Activated CD8-positive, alpha-beta memory T cell treated with anti-CD3 and anti-CD28 coated beads, Interleukin-2, amount 50 U/mL, for 1 hour (primary cell): ENCODE results near the gene OR6C76.
"Not testable (repeated sequence)": the region's sequence is repeated elsewhere in the genome, so short reads cannot be mapped to it uniquely, and the experiment has no call there.

Source experiments
- DNase-seq: peaks from one replicate; pipeline ENCODE4 v3.0.0-alpha.2; 2020; ENCODE audit errors: extremely low read depth

OR6C76 gene

DNA sequence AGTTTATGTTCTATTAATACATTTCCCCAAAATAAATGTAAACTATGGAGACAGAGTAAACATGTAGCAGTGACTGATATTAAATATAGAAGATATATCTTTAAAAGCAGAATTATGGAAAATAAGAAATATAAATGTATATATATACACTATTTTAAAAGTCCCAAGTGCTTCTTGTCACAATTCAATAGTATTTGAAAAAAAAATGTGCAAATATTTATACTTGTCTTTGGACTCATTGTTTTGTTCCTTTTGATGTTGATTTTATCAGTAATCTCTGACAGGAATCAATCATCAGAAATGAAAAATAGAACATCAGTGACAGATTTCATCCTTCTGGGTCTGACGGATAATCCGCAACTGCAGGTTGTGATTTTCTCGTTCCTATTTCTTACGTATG, at the start of gene OR6C76:
Gene OR6C76 (plus strand): TSS at position 301 of the 400 bp plus-strand sequence. CDS start 0 bp downstream, at position 301.
- no peak for DNase-seq

- no peak for DNase-seq
Measured at GRCh38 chr12:55385891-55386290, 40.2 kb upstream of the OR6C76 start.

GRCh38 chr12:55392032-55392795, 33.8 kb upstream of the OR6C76 start:
- DNase-seq, result no peak

GRCh38 chr12:55396326-55396725, 29.7 kb upstream of the OR6C76 start:
- DNase-seq, result no peak

DNA sequence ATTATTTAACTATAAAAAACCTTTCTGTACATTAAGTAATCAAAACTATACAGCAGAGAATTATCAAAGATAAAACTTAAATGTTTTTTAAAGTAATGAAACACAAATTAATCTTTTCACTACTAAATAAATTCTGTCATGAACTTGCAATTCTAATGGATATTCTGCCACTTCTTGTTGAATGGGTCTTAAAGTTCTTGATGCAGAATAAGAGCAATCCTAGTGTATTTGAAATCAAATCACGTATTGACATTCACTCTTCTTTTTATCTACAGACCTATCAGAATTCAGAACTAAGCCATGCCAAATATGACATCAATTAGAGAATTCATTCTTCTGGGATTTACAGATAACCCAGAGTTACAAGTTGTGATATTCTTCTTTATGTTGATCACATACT, 25.8 kb upstream of the OR6C76 start, which contains the start of gene OR6C65:
Gene OR6C65 (plus strand): TSS at position 301 of the 400 bp plus-strand sequence. CDS start 0 bp downstream, at position 301.
- no peak for DNase-seq

GRCh38 chr12:55407866-55408265, 18.2 kb upstream of the OR6C76 start:
- no peak for DNase-seq

DNA sequence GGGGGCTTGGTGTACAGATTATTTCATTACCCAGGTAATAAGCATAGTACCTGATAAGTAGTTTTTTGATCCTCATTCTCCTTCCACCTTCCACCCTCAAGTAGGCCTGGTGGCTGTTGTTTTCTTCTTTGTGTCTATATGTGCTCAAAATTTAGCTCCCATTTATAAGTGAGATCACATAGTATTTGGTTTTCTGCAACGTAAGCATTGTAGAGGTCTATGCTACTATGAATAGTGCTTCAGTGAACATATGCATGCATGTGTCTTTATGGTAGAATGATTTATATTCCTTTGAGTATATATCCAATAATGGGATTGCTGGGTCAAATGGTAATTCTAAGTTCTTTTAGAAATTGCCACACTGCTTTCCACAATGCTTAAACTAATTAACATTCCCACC, 16.9 kb upstream of the OR6C76 start:
- DNase-seq, result not testable (repeated sequence)

GRCh38 chr12:55412138-55412537, 13.9 kb upstream of the OR6C76 start:
- DNase-seq, result not testable (repeated sequence)

DNA sequence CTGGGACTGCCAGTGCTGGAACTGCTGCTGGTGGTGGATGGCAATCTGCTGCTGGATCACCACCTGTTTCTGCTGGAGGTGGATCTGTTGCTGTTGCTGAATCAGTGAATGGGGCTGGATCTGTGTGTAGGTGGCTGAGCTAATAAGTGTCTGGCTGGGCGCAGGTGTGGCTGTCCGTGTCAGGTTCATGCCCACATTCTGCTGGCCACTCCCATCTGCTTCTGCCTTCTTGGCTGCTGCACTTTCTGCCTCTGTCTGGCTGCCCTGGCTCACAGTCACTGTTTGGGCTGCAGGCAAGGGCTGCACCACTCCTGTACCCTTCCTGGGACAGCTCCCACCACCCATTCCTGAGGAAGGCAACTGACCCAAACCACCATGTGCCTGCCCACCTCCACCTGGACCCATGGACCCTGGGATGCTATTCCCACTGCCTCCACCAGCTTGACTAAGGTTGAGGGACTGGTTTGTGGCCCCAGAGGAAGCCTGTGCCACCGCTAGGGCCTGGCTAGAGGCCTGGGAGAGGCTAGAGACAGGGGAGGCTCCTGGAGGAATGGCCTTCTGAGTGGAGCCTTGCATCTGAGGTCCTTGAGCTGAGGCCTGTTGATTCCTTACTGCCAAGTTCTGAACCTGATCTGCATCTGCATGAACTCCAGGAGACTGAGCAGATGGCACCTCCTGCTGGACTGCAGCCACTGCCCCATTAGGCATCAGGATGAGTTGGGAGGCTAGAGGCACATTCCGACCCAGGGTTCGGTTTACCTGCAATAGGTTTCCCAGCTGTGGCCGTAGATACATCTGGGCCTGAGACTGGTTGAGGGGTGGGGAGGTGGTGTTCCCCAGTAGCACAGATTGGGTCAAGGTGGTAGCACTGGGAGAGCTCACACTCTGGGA, 12.3 kb upstream of the OR6C76 start:
- DNase-seq, result not testable (repeated sequence)

DNA sequence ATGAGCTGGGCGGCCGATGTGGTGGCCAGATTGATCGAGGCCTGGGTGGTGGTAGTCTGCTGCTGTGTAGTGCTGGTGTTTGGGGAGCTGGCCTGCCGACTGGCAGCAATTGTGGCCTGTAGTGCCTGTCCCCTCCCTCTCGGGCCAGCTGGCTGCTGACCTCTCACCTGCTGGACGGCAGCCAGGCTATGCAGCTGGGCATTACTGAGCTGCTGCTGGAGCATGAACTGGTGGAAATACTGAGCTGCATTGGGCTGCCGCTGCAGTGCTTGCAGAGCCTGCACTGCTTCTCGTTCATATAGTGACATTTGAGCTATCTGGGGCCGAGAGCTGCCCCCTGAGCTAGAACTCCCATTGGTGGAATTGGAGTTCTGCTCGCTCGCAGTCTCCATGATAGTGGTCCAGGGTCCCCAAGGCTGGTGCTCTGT, 11.6 kb upstream of the OR6C76 start:
- not testable (repeated sequence) for DNase-seq

- not testable (repeated sequence) for DNase-seq
Measured at GRCh38 chr12:55414889-55415288, 11.2 kb upstream of the OR6C76 start.

- DNase-seq, result no peak
Measured at GRCh38 chr12:55416961-55417360, 9.1 kb upstream of the OR6C76 start.

- DNase-seq, result no peak
Measured at GRCh38 chr12:55420307-55420962, 5.6 kb upstream of the OR6C76 start.

GRCh38 chr12:55428331-55429243, 2.5 kb downstream of the OR6C76 start:
- no peak for DNase-seq

- DNase-seq, result not testable (repeated sequence)
Measured at GRCh38 chr12:55441233-55441632, 15.2 kb downstream of the OR6C76 start.

DNA sequence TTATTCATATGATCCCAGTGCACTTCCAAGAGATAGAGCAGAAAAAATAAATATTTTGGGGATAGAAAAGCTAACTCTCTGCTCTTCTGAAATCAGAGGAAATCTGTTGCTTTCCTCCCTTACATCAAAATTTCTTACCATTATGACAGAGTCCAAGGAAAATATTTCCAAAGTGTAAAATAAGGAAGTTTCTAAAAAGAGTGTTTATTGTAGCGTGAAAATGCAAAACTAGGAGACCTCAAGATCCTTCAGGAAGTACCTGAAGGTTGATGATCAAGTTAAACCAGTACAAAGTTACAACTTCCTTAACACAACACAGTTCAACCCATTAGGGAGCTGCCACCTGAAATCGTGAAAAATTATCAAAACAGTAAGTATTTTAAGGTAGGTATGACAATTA, 17.7 kb downstream of the OR6C76 start, which contains the start of gene OR6C2:
Gene OR6C2 (plus strand): TSS at position 301 of the 400 bp plus-strand sequence. CDS start 8,138 bp downstream, outside the sequence.
- no peak for DNase-seq

- DNase-seq, result no peak
Measured at GRCh38 chr12:55445357-55445756, 19.3 kb downstream of the OR6C76 start.

DNA sequence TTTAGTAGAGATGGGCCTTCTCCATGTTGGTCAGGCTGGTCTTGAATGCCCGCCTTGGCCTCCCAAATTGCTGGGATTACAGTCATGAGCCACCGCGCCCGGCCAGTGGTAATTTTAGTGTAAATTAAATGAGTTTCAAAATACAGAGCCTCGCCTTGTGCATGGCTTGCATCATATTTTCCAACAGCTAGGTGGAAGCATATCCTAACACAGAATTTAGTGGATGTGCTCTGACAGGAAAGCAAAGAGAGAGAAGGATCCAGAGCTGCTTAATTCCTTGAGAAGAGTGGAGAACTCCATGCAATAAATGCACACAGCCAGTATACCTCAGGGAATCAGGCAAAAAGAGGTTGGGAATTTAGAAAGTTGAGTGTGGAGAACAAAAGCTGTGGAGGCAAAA, 20.3 kb downstream of the OR6C76 start:
- DNase-seq, result no peak

DNA sequence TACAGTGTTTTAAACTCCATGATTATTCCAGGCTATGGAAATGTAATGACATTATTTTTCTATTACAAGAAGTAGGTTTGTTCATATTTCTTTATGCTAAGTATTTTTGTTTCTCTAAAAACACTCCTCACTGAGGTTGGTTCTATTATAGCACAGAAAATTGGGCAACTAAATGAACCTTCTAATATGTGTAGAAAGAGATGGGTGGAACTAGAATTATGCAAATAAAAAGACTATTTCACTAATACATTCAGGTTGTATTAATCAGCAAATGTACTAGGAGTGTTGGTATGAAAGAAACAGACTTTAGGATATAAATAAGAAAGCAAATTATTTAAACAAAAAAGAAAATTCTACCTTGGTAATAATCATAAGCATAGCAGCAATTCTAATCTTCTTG, 22.8 kb downstream of the OR6C76 start:
- DNase-seq, result no peak

GRCh38 chr12:55464926-55465325, 38.9 kb downstream of the OR6C76 start:
- DNase-seq, result not testable (repeated sequence)

GRCh38 chr12:55467836-55468235, 41.8 kb downstream of the OR6C76 start:
- no peak for DNase-seq
